Tibial nerve (tissue), 4 donors: ENCODE measurements around the gene PTPRCAP.

Experiments
- EP300 ChIP-seq, 2 donors: sonication (generic); formaldehyde crosslinking; IDR thresholded peaks; one replicate each; pipeline ENCODE4 v1.6.1; 2017; ENCODE audit warnings: antibody characterized with exemption in 2 of 2, mild to moderate bottlenecking in 1 of 2
- TF ChIP-seq, protein P1 (sequence below), 5 experiments: fragments of 200-600 bp in 3 of 5; fragments of 450-650 bp in 2 of 5; sonication (generic) in 3 of 5; IDR thresholded peaks; one replicate each; pipeline ENCODE4 v1.5.1; 2016 to 2019; ENCODE audit warnings: antibody characterized with exemption in 5 of 5, mild to moderate bottlenecking in 3 of 5, moderate library complexity in 2 of 5

DNA sequence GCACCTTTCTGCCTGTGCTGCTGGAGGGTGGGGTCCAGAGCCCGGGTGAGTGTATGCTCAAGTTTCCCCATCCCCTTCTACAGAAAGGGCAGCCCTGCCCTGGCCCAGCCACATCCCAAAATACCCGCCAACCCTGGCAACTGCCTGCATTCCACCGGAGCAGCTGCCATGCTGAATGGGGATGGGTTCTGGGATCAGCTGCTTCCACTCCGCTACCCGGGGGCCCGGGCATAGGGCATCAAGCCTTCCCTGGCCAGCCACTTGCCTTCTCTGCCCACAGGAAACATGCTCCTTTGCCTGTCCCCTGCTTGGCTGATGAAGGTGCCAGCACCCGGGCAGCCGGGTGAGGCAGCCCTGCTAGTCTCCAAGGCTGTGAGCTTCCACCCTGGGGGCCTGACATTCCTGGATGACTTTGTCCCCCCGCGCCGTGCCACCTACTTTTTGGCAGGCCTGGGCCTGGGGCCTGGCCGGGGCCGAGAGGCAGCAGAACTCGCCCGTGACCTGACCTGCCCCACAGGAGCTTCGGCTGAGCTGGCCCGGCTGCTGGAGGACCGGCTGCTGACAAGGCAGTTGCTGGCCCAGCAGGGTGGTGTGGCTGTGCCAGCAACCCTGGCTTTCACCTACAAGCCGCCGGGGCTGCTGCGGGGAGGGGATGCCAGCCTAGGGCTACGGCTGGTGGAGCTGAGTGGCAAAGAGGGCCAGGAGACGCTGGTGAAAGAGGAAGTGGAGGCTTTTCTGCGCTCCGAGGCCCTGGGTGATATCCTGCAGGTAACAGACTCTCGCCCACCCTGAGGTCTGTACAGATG lies 18.8 kb downstream of the PTPRCAP start:
- TF ChIP-seq, protein P1, sequence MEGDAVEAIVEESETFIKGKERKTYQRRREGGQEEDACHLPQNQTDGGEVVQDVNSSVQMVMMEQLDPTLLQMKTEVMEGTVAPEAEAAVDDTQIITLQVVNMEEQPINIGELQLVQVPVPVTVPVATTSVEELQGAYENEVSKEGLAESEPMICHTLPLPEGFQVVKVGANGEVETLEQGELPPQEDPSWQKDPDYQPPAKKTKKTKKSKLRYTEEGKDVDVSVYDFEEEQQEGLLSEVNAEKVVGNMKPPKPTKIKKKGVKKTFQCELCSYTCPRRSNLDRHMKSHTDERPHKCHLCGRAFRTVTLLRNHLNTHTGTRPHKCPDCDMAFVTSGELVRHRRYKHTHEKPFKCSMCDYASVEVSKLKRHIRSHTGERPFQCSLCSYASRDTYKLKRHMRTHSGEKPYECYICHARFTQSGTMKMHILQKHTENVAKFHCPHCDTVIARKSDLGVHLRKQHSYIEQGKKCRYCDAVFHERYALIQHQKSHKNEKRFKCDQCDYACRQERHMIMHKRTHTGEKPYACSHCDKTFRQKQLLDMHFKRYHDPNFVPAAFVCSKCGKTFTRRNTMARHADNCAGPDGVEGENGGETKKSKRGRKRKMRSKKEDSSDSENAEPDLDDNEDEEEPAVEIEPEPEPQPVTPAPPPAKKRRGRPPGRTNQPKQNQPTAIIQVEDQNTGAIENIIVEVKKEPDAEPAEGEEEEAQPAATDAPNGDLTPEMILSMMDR (IDR thresholded peaks at IDR 0.05) = no peak
- TF ChIP-seq EP300 (IDR thresholded peaks at IDR 0.05) = no peak
